Gastroesophageal sphincter (tissue), 3 donors: ENCODE data around the gene TNN.

Experiments used
- CTCF ChIP-seq, 4 experiments: fragments of 200-600 bp in 2 of 4; fragments of 450-650 bp in 2 of 4; sonication (generic) in 1 of 4; IDR thresholded peaks; one replicate each; pipeline ENCODE4 v1.5.1; 2017 to 2019; ENCODE audit warnings: antibody characterized with exemption in 4 of 4, mild to moderate bottlenecking in 2 of 4, moderate library complexity in 2 of 4
- EP300 ChIP-seq: sonication (generic); formaldehyde crosslinking; IDR thresholded peaks from one replicate; pipeline ENCODE4 v1.6.1; 2017; ENCODE audit warnings: antibody characterized with exemption, mild to moderate bottlenecking
- POLR2A ChIP-seq, 2 donors: fragments of 450-650 bp; IDR thresholded peaks; one replicate each; pipeline ENCODE4 v1.6.1; 2017; ENCODE audit warnings: antibody characterized with exemption in 2 of 2, mild to moderate bottlenecking in 2 of 2, moderate library complexity in 1 of 2
- POLR2AphosphoS5 ChIP-seq: sonication (generic); formaldehyde crosslinking; IDR thresholded peaks from one replicate; pipeline ENCODE4 v1.6.1; 2017; ENCODE audit warnings: antibody characterized with exemption

- TF ChIP-seq CTCF (IDR thresholded peaks at IDR 0.05) (no peak), POLR2A (IDR thresholded peaks at IDR 0.05) (no peak), POLR2AphosphoS5 (no peak), EP300 (no peak)
Observed at GRCh38 chr1:175174309-175175102, 106.9 kb downstream of the TNN start.
